ENCODE measurements around the gene USP28.
"Not testable (repeated sequence)": the region's sequence is repeated elsewhere in the genome, so short reads cannot be mapped to it uniquely, and the experiment has no call there.

The USP28 gene

GRCh38 chr11:113875234-113876073 is at the start of gene USP28:
Gene USP28, minus strand, starts transcription at chr11:113875572. Its CDS starts 71 bp downstream, at chr11:113875501.
- peak; percentile 96 for DNase-seq (ENCODE audit: low spot score)

DNA sequence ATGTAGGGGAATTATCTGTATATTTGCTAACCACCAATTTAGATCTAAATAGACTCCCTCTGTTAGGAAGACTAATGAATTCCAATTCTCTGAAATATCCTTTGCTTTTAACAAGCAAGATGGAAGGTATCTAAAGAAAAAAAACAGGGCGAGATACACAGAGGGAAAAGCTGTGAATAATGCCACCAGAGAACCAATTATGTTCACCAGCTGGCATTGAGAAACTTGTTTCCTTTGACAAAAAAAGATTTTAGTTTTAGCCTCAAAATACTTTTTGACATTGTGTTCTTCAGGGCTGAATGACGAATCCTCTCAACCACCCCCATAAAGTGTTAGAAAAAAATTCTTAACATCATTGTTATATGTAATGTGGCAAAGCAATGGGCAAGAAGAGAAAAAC is 48.2 kb upstream of the USP28 start:
- DNase-seq (ENCODE audit: low spot score), result no peak

DNA sequence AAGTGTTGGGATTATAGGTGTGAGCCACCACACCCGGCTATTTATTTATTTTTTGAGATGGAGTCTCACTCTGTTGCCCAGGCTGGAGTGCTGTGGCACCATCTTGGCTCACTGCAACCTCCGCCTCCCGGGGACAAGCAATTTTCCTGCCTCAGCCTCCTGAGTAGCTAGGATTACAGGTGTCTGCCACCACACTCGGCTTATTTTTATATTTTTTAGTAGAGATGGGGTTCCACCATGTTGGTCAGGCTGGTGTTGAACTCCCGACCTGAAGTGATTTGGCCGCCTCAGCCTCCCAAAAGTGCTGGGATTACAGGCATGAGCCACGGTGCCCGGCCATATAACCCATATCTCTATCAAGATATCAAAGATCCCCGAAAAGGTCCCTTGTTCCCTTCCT is 36.1 kb upstream of the USP28 start:
- not testable (repeated sequence) for DNase-seq (ENCODE audit: low spot score)

DNA sequence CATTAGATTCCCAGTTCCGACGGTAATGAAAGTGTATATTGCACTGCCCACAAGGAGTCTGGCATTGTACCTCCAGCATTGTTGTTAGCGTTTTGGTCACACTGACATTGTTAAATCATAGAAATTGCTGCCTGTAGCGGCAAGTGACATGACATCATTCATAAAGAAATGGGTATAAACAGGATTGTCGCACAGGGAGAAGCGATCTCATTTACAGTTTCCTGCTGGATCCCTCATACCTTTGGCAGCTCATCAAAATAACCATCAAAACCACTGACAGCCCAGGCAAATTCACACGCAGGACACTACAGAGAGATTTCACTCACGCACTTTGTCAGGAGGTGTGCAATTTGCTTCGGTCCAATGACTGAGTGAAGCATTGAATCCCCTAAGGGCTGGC is 32.7 kb upstream of the USP28 start:
- DNase-seq (ENCODE audit: low spot score), result no peak

- DNase-seq (ENCODE audit: low spot score), result no peak
These were observed 32.3 kb upstream of the USP28 start for GRCh38 chr11:113907681-113908080.

DNA sequence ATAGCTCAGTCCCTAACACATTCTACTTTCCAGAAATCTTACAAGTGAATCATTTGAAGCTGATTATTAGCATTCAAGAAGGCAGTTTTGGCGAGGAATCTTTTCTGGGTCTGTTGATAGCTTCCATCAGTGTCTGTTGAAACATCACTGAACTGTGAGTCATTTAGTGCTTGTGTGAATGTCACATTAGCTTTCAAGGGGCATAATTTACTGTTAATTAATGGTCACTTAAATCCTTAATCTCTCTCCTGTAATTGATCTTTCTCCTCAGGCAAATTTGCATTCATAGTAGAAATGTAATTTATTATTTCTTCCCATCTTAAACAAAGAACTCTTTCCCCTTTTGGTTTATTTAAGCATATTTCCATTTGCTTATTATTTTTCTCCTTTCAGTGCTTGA is 31.8 kb upstream of the USP28 start:
- no peak for DNase-seq (ENCODE audit: low spot score)

DNA sequence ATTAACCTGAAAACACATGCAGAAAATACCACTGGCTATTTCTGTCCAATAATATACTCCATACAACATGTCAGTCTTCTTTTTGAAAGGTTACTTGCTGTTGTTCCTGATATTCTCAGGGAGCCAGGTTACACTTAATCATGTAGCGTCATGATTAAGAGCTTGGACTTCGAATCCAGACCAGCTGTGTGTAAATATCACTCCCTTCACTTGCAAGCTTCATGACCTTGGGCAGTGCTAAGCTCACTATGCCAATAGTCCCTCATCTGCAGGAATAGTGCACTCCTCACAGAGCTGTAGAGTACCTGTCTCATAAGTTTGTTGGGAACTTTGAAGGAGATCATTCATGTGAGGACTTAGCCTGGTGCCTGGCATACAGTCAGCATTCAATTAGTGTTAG is 31.1 kb upstream of the USP28 start:
- no peak for DNase-seq (ENCODE audit: low spot score)

DNA sequence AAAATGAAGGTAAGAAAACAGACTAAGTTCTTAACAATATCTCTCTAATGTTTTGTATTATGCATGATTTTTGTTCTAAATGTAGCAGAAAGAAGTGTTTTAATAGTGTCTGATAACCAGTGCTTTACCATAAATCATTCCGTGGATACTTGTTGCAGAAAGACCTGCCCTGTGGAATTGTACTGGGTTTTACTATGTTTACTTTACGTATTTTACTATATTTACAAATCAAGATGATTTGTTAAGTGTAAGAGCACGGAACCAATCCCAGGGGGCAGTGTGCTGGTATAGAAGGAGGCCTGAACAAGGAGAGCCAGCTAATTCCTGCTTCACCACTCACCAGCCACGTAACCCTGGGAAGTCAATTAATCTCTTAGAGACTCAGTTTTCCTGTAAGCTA is 30.7 kb upstream of the USP28 start:
- no peak for DNase-seq (ENCODE audit: low spot score)

- no peak for DNase-seq (ENCODE audit: low spot score)
These were observed 29.2 kb upstream of the USP28 start, which contains the start of gene HTR3B for GRCh38 chr11:113904379-113905101. Gene HTR3B, plus strand, starts transcription at chr11:113904796. Its CDS starts 138 bp downstream, at chr11:113904934.

GRCh38 chr11:113901141-113901540 is 25.8 kb upstream of the USP28 start:
- DNase-seq (ENCODE audit: low spot score), result no peak

- no peak for DNase-seq (ENCODE audit: low spot score)
These were observed 20.9 kb upstream of the USP28 start for GRCh38 chr11:113896156-113896879.

DNA sequence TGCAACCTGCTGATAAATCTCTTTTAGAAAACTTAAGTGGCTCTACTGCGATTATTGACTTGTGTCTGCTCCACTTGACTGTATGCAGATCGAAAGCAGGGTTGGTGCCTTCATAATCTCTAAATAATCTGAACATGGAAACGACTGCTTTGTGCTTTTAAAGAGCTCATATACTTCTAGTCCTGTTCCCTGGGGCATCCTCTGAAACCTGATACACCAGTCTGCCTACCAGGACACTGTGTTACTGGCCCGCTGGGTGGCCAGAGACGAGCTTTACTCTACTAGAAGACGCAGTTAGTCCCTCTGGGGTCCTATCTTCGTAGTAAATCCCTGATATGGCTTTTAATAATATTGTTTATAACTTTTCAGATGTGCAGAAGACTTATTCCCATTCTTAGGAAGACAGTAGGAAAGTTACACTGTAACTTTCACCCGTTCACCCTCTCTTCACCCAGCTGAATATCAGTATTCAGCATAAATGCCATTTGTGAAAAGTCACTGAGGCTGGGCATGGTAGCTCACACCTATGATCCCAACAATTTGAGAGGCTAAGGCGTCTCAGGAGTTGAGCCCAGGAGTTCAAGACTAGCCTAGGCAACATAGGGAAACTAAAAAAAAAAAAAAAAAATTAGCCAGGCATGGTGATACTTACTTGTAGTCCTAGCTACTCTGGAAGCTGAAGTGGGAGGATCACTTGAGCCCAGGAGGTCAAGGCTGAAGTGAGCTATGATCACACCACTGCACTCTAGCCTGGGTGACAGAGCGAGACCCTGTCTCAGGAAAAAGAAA is 20.2 kb upstream of the USP28 start:
- DNase-seq (ENCODE audit: low spot score), result no peak

DNA sequence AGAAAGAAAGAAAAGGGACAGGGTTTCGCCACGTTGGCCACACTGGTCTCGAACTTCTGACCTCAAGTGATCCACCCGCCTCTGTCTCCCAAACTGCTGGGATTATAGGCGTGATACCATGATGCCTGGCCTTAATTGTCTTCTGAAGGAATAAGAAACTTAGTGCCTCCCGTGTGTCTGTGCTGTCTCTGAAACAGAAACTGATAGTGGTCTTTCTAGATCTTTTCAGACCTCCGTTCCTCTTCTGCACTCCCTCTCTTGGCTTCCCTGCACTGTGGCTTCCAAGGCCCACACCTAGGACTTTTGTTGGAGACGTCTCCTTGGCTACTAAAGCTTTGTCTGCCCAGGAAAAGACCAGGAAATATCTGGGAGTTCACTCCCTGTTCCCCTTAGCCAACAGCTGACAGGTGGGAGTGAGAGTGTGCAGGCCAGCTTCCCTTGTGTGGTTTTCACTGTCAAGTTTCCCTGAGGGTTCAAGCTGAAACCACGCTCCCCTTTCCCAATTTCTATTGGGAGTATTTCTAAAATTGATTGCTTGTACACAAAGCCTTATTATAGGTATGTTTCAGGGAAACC is 19.1 kb upstream of the USP28 start:
- no peak for DNase-seq (ENCODE audit: low spot score)

- DNase-seq (ENCODE audit: low spot score), result no peak
These were observed 13.5 kb upstream of the USP28 start for GRCh38 chr11:113888848-113889247.

DNA sequence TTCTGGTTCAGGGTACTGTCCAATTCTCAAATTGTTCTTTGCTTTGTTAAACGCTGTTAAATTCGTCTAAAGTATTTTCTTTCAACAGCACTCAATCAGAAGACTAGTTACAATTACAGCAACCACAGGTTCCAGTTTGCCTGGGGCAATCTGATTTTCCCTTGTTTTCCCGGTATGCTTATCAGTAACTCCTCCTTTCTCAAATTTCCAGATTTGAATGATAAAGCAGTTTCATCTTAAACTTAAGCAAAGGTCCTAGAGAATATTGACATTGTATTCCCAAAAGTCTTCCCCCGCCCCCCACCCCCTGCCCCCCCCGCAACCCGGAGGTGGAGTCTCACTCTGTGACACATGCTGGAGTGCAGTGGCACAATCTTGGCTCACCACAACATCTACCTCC is 10.5 kb upstream of the USP28 start:
- DNase-seq (ENCODE audit: low spot score), result no peak

DNA sequence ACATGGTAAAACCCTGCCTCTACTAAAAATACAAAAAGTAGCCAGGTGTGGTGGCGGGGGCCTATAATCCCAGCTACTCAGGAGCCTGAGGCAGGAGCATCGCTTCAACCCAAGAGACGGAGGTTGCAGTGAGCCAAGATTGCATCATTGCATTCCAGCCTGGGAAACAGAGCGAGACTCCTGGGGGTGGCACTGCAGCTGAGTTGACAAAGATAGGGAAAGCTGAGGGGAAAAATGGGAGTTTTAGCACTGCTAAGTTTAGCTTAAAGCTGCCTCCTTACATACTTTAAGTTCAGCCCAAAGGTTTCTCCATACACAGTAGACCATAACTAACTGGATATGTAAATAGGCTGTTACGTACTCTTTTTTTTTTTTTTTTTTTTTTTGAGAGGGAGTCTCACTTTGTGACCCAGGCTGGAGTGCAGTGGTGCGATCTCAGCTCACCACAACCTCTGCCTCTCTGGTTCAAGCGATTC is 9.0 kb upstream of the USP28 start:
- DNase-seq (ENCODE audit: low spot score), result no peak

DNA sequence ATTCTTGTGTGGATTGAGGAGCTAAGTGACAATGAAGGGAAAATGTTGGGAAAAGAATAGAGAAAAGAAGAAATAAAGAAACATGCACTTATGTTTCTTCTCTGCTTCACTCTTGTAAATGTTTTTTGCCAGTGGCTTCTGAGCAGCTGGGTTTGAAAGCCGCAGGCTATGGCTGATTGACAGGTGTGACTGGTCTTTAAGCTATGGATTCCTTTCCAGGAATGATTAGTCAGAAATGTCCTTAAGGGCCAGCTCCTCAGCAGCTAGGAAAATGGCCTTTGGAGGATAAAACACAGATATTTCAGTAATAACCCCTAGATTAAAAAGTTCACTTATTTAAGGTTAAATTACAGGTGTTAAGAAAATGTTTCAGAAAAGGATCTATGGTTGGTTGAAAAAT is 6.5 kb upstream of the USP28 start:
- DNase-seq (ENCODE audit: low spot score), result no peak

DNA sequence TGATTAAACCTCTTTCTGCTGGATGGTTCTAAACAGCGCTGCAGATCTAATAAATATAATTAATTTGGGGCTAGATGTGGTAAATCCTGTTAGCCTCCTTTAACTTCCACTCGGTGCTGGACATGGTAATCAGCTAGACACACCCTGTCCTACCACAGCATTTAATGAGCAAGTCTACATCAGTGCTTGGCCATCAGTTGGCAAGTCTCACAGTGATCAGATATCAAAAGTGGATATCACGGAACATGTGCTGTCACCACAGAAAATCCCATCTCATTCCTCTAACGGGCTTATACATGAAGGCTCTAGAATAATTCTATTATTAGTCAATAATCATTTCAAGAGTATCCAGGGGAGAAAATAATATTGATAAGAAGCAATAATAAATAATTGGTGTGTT is 5.6 kb upstream of the USP28 start:
- no peak for DNase-seq (ENCODE audit: low spot score)

DNA sequence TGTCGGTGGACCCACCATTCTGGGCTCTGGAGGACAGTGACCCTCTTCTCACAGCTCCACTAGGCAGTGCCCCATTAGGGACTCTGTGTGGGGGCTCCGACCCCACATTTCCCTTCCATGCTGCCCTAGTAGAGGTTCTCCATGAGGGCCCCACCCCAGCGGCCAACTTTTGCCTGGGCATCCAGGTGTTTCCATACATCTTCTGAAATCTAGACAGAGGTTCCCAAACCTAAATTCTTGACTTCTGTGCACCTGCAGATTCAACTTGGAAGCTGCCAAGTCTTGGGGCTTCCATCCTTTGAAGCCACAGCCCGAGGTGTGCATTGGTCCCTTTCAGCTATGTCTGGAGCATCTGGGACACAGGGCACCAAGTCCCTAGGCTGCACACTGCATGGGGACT is 4.1 kb upstream of the USP28 start:
- not testable (repeated sequence) for DNase-seq (ENCODE audit: low spot score)

- DNase-seq (ENCODE audit: low spot score), result no peak
These were observed 2.3 kb upstream of the USP28 start for GRCh38 chr11:113877670-113878055.
